GM08714 (cell line): Measurements from ENCODE around the gene HMCN2.

Source experiments
- H3K4me3 ChIP-seq: fragments of 200-500 bp; sonication (Bioruptor generic); 2 replicates; pipeline ENCODE4 v1.5.1; 2014; ENCODE audit warnings: mild to moderate bottlenecking, low read length, inconsistent platforms
- ZNF274 ChIP-seq: IDR thresholded peaks from 2 replicates; pipeline ENCODE4 v1.6.1; 2012; ENCODE audit warnings: mild to moderate bottlenecking, low read depth, low read length

The HMCN2 gene

DNA sequence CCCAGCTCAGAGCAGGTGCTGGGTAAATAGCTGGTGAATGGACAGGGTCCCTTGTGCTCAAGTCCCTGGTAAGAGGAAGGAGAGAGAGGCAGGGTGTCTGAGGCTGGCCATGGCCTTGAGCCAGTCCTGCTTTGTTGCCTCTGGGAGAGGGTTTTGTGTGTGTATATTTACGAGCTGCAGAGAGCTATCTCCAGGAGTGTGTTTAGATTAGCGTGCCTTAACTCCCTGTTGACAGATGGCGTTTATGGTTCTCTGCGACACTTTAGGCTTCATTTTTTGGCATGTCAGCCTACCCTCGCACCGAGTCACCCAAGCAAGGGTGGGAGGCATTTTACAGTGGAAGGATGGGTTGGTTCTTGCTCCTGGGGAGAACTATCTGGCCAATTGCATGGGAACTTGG lies 22.2 kb downstream of the HMCN2 start:
- no peak for TF ChIP-seq ZNF274
- no peak overlapping the region for H3K4me3 ChIP-seq

DNA sequence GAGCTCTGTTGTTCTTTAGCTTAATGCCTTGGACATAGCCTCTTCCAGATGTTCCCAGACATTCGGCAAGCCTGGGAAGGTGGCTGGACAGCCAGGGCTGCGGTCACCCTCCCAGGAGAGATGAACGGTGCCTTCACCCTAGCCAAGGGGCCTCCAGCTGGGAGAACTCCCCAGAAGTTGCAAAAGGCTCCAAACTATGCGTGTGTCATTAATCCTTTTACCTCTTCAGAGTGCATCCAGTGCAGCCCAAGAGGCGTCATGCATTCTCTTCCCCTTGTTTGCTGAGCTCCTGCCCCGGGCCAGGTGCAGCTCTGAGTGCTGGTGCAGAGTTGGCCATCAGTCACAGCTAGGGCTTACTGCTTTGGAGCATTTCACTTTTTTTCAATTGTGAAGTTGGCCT lies 22.8 kb downstream of the HMCN2 start:
- H3K4me3 ChIP-seq = no peak overlapping the region
- no peak for TF ChIP-seq ZNF274

GRCh38 chr9:130288926-130289690 lies 23.5 kb downstream of the HMCN2 start:
- TF ChIP-seq ZNF274 = no peak
- H3K4me3 ChIP-seq = no peak overlapping the region

DNA sequence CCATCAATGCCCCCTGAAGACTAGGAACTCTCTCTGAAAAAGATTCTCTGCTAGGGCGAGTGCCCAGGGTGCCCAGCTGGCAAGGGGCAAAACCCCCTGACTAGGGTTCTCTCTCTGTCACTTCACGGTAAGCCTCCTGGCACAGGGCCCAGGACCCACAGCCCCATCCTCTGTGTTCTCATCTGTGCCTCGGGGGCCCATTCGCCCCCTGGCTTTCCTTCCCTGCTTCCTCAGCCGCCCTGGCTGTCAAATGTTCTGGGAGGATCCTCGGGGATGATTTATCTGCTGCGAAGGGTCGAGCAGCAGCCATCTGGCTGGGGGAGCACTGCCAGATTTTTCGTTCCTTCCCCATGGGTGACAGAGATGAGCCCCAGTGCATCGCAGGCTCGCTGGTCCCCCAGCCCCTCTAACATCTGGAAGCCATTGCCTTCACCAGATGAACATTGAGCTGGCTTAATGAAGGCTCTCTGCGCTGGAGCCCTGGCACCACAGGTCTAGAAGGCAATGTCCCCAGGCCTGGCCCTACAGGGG lies 24.2 kb downstream of the HMCN2 start:
- H3K4me3 ChIP-seq = no peak overlapping the region
- no peak for TF ChIP-seq ZNF274

DNA sequence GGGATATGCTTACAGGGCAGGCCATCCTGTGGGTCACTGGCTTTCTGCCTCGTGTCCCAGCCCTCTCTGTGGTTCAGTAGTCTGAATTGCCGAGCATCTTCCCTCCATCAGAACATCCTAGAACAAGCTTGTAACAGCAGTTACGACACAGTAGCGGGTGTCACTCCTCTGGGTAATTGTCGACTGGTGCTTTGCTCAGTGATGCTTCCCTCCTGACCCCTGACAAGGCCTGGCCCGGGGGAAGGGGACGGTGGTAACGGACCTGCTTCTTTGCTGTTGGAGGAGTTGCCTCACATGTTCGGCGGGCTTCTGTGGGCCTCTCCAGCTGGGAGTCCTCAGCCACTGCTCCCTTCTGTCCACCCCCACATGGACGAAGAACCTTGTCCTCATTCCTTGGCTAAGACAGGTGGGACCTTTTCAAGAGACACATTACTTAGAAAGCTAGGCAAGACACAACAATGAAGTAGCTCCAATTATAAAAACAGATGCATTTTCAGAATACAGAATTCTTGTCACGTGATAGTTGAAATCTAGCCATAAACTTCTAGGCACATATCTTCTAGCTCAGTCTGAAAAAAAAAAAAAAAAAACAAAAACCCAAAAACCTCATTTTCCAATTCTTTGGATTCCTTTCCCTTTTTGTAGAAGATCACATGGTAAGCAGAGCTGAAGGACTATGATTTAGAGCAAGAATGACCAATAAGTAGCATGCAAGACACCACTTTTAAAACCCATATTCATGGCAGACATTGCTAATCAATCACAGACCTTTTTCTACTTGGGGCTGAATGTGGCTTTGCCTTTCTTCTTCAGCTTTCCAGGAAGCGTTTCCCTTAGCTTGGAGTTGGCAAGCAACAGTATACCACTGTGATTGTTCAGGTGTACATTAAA lies 25.0 kb downstream of the HMCN2 start:
- TF ChIP-seq ZNF274 = no peak
- no peak overlapping the region for H3K4me3 ChIP-seq

GRCh38 chr9:130291474-130291873 lies 25.9 kb downstream of the HMCN2 start:
- no peak overlapping the region for H3K4me3 ChIP-seq
- TF ChIP-seq ZNF274 = no peak

- TF ChIP-seq ZNF274 = no peak
Observed at GRCh38 chr9:130292106-130292505, 26.5 kb downstream of the HMCN2 start.

GRCh38 chr9:130294664-130295063 lies 29.1 kb downstream of the HMCN2 start:
- no peak for TF ChIP-seq ZNF274
- no peak overlapping the region for H3K4me3 ChIP-seq

More at GRCh38 chr9:130292106-130292505, 26.5 kb downstream of the HMCN2 start:
- no peak overlapping the region for H3K4me3 ChIP-seq

DNA sequence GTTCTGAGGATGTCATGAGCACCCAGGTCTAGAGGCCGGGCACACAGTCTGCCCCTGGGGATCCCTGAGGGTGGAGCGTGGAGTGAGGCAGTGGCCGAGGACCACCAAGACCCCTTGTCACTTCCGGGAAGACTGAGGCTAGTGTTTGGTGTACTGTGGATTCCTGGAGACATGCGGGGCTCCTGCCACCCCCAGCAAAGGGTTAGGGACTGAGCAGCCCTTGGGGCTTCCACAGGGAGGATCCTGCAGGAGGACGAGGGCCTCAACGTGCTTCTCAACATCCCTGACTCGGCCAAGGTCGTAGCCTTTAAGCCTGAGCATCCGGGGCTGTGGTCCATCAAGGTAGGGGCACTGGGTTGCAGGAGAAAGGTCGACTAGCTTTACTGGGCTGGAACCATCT lies 29.9 kb downstream of the HMCN2 start:
- no peak for TF ChIP-seq ZNF274
- H3K4me3 ChIP-seq = no peak overlapping the region

DNA sequence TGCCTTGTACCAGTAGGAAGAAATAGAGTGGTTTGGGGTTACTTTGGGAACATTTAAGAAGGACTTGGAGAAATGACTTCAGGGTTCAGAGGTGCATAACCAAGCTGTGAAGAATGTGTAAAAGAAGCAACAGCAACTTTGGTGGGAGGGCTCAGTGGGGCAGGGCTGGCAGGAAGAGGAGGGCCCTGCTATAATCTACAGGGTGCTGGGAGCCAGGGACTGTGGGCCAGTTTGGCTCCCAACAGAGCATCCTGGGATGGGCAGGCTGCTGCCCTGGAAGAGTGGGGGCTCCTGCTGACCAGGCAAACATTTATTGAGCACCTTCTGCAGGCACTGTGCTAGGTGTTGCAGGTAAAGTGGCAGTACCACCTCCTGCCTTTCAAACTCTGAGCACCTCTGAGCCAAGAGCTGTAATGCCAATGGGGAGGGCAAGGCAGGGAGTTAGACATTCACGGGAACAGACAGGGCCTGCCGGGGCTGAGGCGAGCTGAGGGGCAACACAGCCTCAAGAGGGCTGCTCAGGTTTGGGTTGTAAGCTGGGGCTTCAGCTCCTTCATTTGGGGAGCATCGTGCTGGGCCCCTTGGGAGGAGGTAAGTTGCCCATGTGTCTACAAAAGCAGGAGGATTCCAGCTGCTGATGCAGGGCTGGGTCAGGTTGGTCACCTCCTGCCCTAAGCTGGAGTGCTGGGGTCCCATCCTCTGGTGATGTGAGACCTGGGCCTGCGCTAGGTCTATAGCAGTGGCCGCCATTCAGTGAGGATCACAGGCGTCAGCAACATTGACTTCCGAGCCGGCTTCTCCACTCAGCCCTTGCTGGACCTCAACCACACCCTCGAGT lies 30.6 kb downstream of the HMCN2 start:
- H3K4me3 ChIP-seq = no peak overlapping the region
- no peak for TF ChIP-seq ZNF274

GRCh38 chr9:130296783-130297055 lies 31.2 kb downstream of the HMCN2 start:
- no peak for TF ChIP-seq ZNF274

GRCh38 chr9:130297371-130297770 lies 31.8 kb downstream of the HMCN2 start:
- no peak for TF ChIP-seq ZNF274
- H3K4me3 ChIP-seq = no peak overlapping the region

More at GRCh38 chr9:130296783-130297055, 31.2 kb downstream of the HMCN2 start:
- no peak overlapping the region for H3K4me3 ChIP-seq

GRCh38 chr9:130298662-130299279 lies 33.2 kb downstream of the HMCN2 start:
- H3K4me3 ChIP-seq = no peak overlapping the region
- no peak for TF ChIP-seq ZNF274
